Central memory CD4-positive, alpha-beta T cell (primary cell): ENCODE data around the gene B3GNT9.
A peak's percentile ranks its signal among the peaks of the same experiment; 100 is the strongest.

ENCODE experiments used
- DNase-seq: peaks from one replicate; pipeline ENCODE4 v3.0.0; 2022
- total RNA-seq, 3 experiments: gene quantifications; one replicate each; lab custom pipeline; 2026; lab: John Stamatoyannopoulos, UW

Gene B3GNT9
- total RNA-seq: 2.6 to 19.3 (median 16.4) reads per million in 3 experiments

GRCh38 chr16:67150833-67151396 lies at the start of gene B3GNT9:
Gene B3GNT9, minus strand, starts transcription at chr16:67150998. Its CDS starts 513 bp downstream, at chr16:67150485.
- peak; percentile 34 for DNase-seq

GRCh38 chr16:67200491-67200890 lies 49.7 kb upstream of the B3GNT9 start:
- DNase-seq: no peak

- no peak for DNase-seq
Observed at GRCh38 chr16:67199808-67200198, 49.0 kb upstream of the B3GNT9 start.

- DNase-seq: no peak
Observed at GRCh38 chr16:67199011-67199807, 48.4 kb upstream of the B3GNT9 start, which contains the start of gene ELMO3. Gene ELMO3, plus strand, starts transcription at chr16:67199131. Its CDS starts 196 bp downstream, at chr16:67199327.

- peak; percentile 27 for DNase-seq
Observed at GRCh38 chr16:67198238-67198734, 47.5 kb upstream of the B3GNT9 start.

GRCh38 chr16:67197704-67198103 lies 46.9 kb upstream of the B3GNT9 start:
- DNase-seq: no peak

GRCh38 chr16:67196881-67197280 lies 46.1 kb upstream of the B3GNT9 start:
- no peak for DNase-seq

- no peak for DNase-seq
Observed at GRCh38 chr16:67195676-67196075, 44.9 kb upstream of the B3GNT9 start.

- DNase-seq: no peak
Observed at GRCh38 chr16:67194260-67194659, 43.5 kb upstream of the B3GNT9 start.

GRCh38 chr16:67193536-67193935 lies 42.7 kb upstream of the B3GNT9 start:
- DNase-seq: no peak

GRCh38 chr16:67192781-67193361 lies 42.1 kb upstream of the B3GNT9 start:
- peak; percentile 34 for DNase-seq

- peak; percentile 82 for DNase-seq
Observed at GRCh38 chr16:67191995-67192681, 41.3 kb upstream of the B3GNT9 start, which contains the start of gene E2F4. Gene E2F4, plus strand, starts transcription at chr16:67192155. Its CDS starts 73 bp downstream, at chr16:67192228.

- DNase-seq: no peak
Observed at GRCh38 chr16:67191411-67191994, 40.7 kb upstream of the B3GNT9 start.

- DNase-seq: no peak
Observed at GRCh38 chr16:67190448-67191399, 39.9 kb upstream of the B3GNT9 start.

GRCh38 chr16:67190041-67190440 lies 39.2 kb upstream of the B3GNT9 start, which contains the start of gene EXOC3L1:
Gene EXOC3L1, minus strand, starts transcription at chr16:67190136. Its CDS starts 460 bp downstream, at chr16:67189676.
- no peak for DNase-seq

GRCh38 chr16:67188798-67189197 lies 38.0 kb upstream of the B3GNT9 start:
- DNase-seq: no peak

- no peak for DNase-seq
Observed at GRCh38 chr16:67188323-67188722, 37.5 kb upstream of the B3GNT9 start.

GRCh38 chr16:67187175-67187890 lies 36.5 kb upstream of the B3GNT9 start:
- no peak for DNase-seq

GRCh38 chr16:67186550-67186950 lies 35.8 kb upstream of the B3GNT9 start:
- DNase-seq: no peak

- DNase-seq: no peak
Observed at GRCh38 chr16:67185651-67186134, 34.9 kb upstream of the B3GNT9 start.
